Kidney capillary endothelial cell (primary cell): ENCODE results near the gene DAPL1.
"Not testable (repeated sequence)": the region's sequence is repeated elsewhere in the genome, so short reads cannot be mapped to it uniquely, and the experiment has no call there.

ENCODE experiments used
- DNase-seq: peaks from one replicate; pipeline ENCODE4 v3.0.0-alpha.2; 2018; ENCODE audit warnings: low spot score

DAPL1 gene

GRCh38 chr2:158822193-158822592 lies 27.1 kb downstream of the DAPL1 start:
- no peak for DNase-seq

GRCh38 chr2:158823486-158824237 lies 28.5 kb downstream of the DAPL1 start:
- DNase-seq = no peak

GRCh38 chr2:158825021-158825420 lies 29.9 kb downstream of the DAPL1 start:
- peak; percentile 46 for DNase-seq

- no peak for DNase-seq
Measured at GRCh38 chr2:158826965-158827364, 31.8 kb downstream of the DAPL1 start.

- no peak for DNase-seq
Measured at GRCh38 chr2:158828378-158829164, 33.5 kb downstream of the DAPL1 start.

GRCh38 chr2:158829167-158829566 lies 34.0 kb downstream of the DAPL1 start:
- no peak for DNase-seq

GRCh38 chr2:158830201-158830600 lies 35.1 kb downstream of the DAPL1 start:
- DNase-seq = no peak

GRCh38 chr2:158835431-158835830 lies 40.3 kb downstream of the DAPL1 start:
- no peak for DNase-seq

- DNase-seq = no peak
Measured at GRCh38 chr2:158837645-158838044, 42.5 kb downstream of the DAPL1 start.

GRCh38 chr2:158841850-158842249 lies 46.7 kb downstream of the DAPL1 start:
- DNase-seq = no peak

GRCh38 chr2:158845444-158845843 lies 50.3 kb downstream of the DAPL1 start:
- DNase-seq = no peak

- DNase-seq = no peak
Measured at GRCh38 chr2:158845859-158846258, 50.7 kb downstream of the DAPL1 start.

- DNase-seq = not testable (repeated sequence)
Measured at GRCh38 chr2:158847526-158847925, 52.4 kb downstream of the DAPL1 start.

GRCh38 chr2:158848031-158848970 lies 53.2 kb downstream of the DAPL1 start:
- DNase-seq = not testable (repeated sequence)

GRCh38 chr2:158860179-158860578 lies 65.1 kb downstream of the DAPL1 start:
- not testable (repeated sequence) for DNase-seq

- not testable (repeated sequence) for DNase-seq
Measured at GRCh38 chr2:158861626-158862025, 66.5 kb downstream of the DAPL1 start.

- DNase-seq = not testable (repeated sequence)
Measured at GRCh38 chr2:158865469-158865868, 70.4 kb downstream of the DAPL1 start.
